ENCODE data around the gene TMEM40.

TMEM40 gene

DNA sequence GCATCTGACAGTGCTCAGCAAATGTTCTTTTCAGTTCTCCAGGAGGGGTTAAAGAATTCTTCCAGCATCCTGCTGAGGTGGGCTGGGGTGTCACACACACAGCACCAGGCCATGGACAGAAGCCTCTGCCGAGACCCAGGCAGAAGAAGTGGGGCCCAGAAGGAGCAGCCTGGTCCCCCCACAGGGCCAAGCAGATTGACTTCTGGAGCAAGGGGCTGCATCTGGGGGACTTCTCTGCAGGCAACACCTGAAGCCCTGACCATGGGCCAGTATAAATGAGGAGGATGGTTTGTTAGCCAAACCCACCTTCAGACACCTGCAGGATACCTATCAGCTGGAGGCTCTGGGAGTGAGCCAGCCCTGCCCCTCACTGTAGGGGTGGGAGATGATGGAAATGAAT, 16.2 kb upstream of the TMEM40 start:
- DNase-seq: no peak

GRCh38 chr3:12774619-12775018, 15.6 kb upstream of the TMEM40 start:
- DNase-seq: no peak

GRCh38 chr3:12773710-12774086, 14.6 kb upstream of the TMEM40 start:
- no peak for DNase-seq

DNA sequence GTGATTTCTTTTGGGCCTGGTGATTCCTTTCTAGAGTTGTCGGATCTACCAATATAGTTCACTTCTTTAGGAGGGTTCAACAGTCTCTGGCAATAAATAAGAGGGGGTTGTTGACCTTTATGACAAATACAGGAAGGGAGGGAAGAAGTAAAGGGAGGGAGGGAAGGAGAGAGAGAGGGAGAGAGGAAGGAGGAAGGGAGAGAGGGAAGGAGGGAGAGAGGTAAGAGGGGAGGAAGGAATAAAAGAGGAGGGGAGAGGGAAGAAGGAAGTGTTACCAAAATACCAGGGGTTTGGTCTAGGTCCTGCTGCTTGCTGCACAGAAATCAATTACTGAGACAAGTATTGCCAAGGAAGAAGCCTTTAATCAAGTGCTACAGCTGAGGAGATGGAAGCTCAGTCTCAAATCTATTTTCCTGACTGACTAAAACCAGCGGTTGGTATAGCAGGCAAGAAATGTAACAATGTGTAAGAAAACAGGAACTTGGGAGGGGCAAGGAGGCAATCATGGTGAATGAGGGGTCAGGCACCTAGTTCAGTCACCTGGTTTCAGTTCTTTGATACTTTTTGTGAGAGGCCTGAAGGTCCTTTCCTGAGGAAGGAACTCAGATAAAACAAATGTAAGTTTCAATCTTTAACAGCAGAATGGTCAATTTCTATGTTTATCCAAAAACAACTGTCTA, 14.1 kb upstream of the TMEM40 start:
- no peak for DNase-seq

DNA sequence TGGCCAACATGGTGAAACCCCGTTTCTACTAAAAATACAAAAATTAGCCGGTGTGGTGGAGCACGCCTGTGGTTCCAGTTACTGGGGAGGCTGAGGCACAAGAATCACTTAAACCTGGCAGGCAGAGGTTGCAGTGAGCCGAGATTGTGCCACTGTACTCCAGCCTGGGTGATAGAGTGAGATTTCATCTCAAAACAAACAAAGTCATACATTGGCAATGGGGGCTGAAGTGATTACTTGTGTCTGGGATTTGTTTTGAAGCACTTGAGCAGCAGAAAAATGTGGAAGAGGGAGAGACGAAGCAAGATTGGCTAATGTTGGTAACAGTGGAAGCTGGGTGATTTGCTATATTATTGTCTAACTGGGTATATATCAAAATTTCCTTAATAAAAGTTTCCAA, 13.4 kb upstream of the TMEM40 start:
- no peak for DNase-seq

- DNase-seq: no peak
Observed at GRCh38 chr3:12771236-12771635, 12.2 kb upstream of the TMEM40 start.

DNA sequence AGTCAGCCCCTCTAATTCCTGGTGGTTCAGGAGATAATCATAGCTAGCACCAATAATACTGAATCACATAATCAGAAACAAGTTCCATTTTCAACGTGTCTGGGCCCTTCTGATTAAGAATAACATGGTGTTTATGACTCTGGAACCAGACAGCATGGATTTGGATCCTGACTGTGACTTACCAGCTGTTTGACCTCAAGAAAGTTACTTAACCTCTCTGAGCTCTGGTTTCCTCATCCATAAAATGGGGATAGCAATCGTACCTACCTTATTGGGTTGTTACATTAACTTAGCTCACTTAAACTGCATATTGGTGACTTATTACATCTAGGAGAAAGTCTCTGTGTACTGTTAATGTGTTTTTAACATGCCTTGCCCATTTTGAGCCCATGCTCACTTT, 10.7 kb upstream of the TMEM40 start:
- no peak for DNase-seq

- DNase-seq: no peak
Observed at GRCh38 chr3:12768579-12769527, 9.8 kb upstream of the TMEM40 start.

GRCh38 chr3:12766541-12766940, 7.5 kb upstream of the TMEM40 start:
- no peak for DNase-seq

- no peak for DNase-seq
Observed at GRCh38 chr3:12764171-12764776, 5.2 kb upstream of the TMEM40 start.

GRCh38 chr3:12759693-12760565, 870 bp upstream of the TMEM40 start:
- DNase-seq: no peak

GRCh38 chr3:12758025-12758781, 856 bp downstream of the TMEM40 start:
- DNase-seq: no peak

GRCh38 chr3:12756635-12757034, 2.4 kb downstream of the TMEM40 start:
- no peak for DNase-seq

GRCh38 chr3:12756175-12756574, 2.9 kb downstream of the TMEM40 start:
- no peak for DNase-seq

GRCh38 chr3:12755754-12756153, 3.3 kb downstream of the TMEM40 start:
- DNase-seq: no peak

- DNase-seq: no peak
Observed at GRCh38 chr3:12754313-12754712, 4.7 kb downstream of the TMEM40 start.

- DNase-seq: no peak
Observed at GRCh38 chr3:12753275-12754028, 5.6 kb downstream of the TMEM40 start.

DNA sequence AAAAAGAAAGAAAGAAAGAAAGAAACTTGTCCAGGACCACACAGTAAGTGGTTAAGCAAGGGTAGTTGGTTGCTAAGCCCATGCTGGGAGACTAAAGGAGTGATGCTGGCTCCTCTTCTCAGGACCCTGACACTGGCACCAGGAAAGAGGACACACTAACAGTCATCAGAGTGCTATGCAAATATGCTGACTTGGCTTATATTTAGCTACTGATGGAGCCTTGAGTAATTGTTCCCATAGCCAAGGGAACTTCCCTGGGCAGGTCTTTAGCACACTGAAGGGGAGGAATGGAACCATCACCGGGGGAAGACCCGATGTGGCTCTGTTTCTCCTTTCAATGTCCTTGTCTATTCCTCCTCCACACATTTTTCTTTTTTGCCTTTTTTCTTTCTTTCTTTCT, 6.2 kb downstream of the TMEM40 start:
- DNase-seq: no peak

- DNase-seq: no peak
Observed at GRCh38 chr3:12752102-12752501, 7.0 kb downstream of the TMEM40 start.

DNA sequence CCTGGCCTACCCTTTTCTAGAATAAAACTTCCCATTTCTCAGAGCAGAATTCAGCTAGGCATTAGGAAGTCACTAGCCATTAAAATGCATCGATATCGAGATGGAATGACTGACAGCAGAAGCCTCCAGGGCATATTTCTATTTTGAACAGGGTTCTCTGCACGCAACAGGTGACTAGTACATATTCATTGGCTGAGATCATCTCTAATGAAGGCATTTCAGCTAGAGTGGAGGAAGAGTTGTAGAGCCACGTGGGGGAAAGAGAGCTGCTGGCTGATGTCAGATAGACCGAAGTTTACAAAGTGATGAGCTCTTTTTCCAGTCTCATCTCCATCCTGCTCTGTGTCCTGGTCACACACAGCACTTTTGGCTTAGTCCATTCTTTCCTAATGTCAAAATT, 7.5 kb downstream of the TMEM40 start:
- no peak for DNase-seq

- no peak for DNase-seq
Observed at GRCh38 chr3:12750658-12751071, 8.4 kb downstream of the TMEM40 start.
